ENCODE data around the gene VRK2. TPM values are rescaled to one million over a fixed set of nuclear protein-coding genes. Genes with fewer than 3 reads are reported as not detected.
"Not testable (repeated sequence)": the region's sequence is repeated elsewhere in the genome, so short reads cannot be mapped to it uniquely, and the experiment has no call there.

VRK2 gene
- total RNA-seq, 4 donors from 2014 or later: 18.7 to 31.4 (median 22.1) TPM

GRCh38 chr2:58180175-58180574 lies 133.6 kb downstream of the VRK2 start:
- 94 to 97% methylated on average over 3 of the region's 3 CpGs for WGBS, 2 donors
- H3K4me3 ChIP-seq (replicated peaks in 1 of 3); H3K36me3 ChIP-seq; H3K9me3 ChIP-seq; H3K27me3 ChIP-seq; intact Hi-C loops (cut with DNase I); DNase-seq; H3K27ac ChIP-seq; H3K4me1 ChIP-seq: not testable (repeated sequence)

GRCh38 chr2:58180635-58181034 lies 134.0 kb downstream of the VRK2 start:
- no peak overlapping the region for H3K4me3 ChIP-seq (replicated peaks in 1 of 3)
- DNase-seq: no peak
- H3K36me3 ChIP-seq: no peaks in the 10 kb centered on the region
- H3K4me1 ChIP-seq: no peaks in the 10 kb centered on the region
- no peaks in the 10 kb centered on the region for H3K27me3 ChIP-seq
- TF ChIP-seq POLR2A (IDR thresholded peaks at IDR 0.05) (no peak), CTCF (IDR thresholded peaks at IDR 0.05) (no peak)
- intact Hi-C loops (cut with DNase I): no loop called here
- WGBS, 2 donors: 95 to 99% methylated on average over 5 of the region's 5 CpGs
- no peak overlapping the region for H3K27ac ChIP-seq
- no peaks in the 10 kb centered on the region for H3K9me3 ChIP-seq

GRCh38 chr2:58182527-58182926 lies 135.9 kb downstream of the VRK2 start:
- no peak for DNase-seq
- intact Hi-C loops (cut with DNase I): no loop called here
- Histone ChIP-seq H3K4me3 (replicated peaks in 1 of 3) (no peak overlapping the region), H3K9me3 (no peaks in the 10 kb centered on the region), H3K27me3 (no peaks in the 10 kb centered on the region), H3K4me1 (no peaks in the 10 kb centered on the region), H3K36me3 (no peaks in the 10 kb centered on the region), H3K27ac (no peak overlapping the region)
- no peak for TF ChIP-seq POLR2A (IDR thresholded peaks at IDR 0.05)
- TF ChIP-seq CTCF (IDR thresholded peaks at IDR 0.05): no peak
- 95 to 97% methylated on average over 1 of the region's 1 CpG for WGBS, 2 donors

DNA sequence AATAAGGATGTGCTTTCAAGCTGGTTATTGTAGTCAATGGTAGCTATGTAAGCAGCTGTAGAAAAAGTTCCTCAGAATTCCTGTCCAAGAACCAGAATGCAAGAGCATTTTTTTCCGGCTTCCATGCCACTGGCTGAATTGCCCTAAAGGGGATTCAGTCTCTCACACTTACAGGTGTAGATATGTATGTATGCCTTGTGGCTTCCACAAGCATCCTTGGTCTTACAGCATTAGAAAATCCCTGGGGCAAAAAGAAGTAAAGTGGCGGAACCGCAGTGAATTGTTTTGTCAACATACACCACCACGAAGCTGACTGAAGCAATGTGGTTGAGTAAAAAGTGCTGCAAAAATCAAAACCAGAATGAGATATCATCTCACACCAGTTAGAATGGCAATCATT lies 139.9 kb downstream of the VRK2 start:
- no peak for TF ChIP-seq CTCF (IDR thresholded peaks at IDR 0.05)
- no peak for TF ChIP-seq POLR2A (IDR thresholded peaks at IDR 0.05)
- no peak for DNase-seq
- H3K27ac ChIP-seq: no peak overlapping the region
- no peaks in the 10 kb centered on the region for H3K36me3 ChIP-seq
- H3K4me3 ChIP-seq (replicated peaks in 1 of 3): no peak overlapping the region
- intact Hi-C loops (cut with DNase I): no loop called here
- H3K9me3 ChIP-seq: no peaks in the 10 kb centered on the region
- H3K4me1 ChIP-seq: no peaks in the 10 kb centered on the region
- no peaks in the 10 kb centered on the region for H3K27me3 ChIP-seq
- WGBS, 2 donors: 89 to 96% methylated on average over 4 of the region's 4 CpGs

DNA sequence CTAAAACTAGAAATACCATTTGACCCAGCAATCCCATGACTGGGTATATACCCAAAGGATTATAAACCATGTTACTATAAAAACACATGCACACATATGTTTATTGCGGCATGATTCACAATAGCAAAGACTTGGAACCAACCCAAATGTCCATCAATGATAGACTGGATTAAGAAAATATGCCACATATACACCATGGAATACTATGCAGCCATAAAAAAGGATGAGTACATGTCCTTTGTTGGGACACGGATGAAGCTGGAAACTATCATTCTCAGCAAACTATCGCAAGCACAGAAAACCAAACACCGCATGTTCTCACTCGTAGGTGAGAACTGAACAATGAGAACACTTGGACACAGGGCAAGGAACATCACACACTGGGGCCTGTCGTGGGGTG lies 140.4 kb downstream of the VRK2 start:
- H3K27me3 ChIP-seq; DNase-seq; H3K4me1 ChIP-seq; H3K36me3 ChIP-seq; H3K4me3 ChIP-seq (replicated peaks in 1 of 3); intact Hi-C loops (cut with DNase I); H3K27ac ChIP-seq; H3K9me3 ChIP-seq: not testable (repeated sequence)
- 94 to 97% methylated on average over 6 of the region's 6 CpGs for WGBS, 2 donors

DNA sequence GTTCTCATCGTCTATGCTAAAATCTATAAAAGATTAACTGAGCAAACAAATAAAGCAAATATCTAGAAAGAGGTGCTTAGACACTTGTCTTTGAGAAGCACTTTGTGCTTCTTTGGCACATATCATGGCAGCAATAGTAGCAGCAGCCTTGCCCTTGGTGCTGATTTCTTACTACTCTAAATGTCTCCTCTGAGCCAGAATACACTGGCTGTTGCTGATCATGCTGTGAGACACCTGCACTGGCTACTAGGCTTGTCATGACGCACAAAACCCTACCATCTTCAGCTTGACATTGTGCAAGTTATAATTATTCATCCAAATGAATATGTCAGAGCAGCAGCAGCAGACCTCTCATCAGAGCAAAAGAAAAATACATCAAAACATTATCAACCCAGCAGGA lies 147.9 kb downstream of the VRK2 start:
- Histone ChIP-seq H3K27me3 (no peaks in the 10 kb centered on the region), H3K9me3 (no peaks in the 10 kb centered on the region), H3K27ac (no peak overlapping the region), H3K36me3 (no peaks in the 10 kb centered on the region), H3K4me3 (replicated peaks in 1 of 3) (no peak overlapping the region), H3K4me1 (no peaks in the 10 kb centered on the region)
- intact Hi-C loops (cut with DNase I): no loop called here
- TF ChIP-seq POLR2A (IDR thresholded peaks at IDR 0.05): no peak
- no peak for TF ChIP-seq CTCF (IDR thresholded peaks at IDR 0.05)
- DNase-seq: no peak
- 88 to 95% methylated on average over 2 of the region's 2 CpGs for WGBS, 2 donors
